ENCODE measurements around the gene ZNF334.

DNA sequence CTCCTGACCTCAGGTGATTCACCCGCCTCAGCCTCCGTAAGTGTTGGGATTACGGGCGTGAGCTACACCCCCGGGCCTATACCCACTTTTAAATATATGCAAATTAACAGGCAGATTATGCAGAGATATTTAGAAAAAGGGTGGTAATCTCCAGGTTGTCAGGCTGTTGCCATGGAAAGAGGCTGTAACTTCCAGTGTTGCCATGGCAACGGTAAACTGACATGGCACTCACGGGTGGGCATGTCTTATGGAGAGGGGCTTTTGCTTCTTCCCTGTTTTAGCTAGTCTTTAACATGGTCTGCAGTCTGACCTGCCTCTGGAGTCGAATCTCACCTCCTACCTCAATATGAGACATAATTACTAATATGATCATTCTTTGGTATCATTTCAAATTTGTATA is 44.9 kb downstream of the ZNF334 start:
- TF ChIP-seq, protein P1, sequence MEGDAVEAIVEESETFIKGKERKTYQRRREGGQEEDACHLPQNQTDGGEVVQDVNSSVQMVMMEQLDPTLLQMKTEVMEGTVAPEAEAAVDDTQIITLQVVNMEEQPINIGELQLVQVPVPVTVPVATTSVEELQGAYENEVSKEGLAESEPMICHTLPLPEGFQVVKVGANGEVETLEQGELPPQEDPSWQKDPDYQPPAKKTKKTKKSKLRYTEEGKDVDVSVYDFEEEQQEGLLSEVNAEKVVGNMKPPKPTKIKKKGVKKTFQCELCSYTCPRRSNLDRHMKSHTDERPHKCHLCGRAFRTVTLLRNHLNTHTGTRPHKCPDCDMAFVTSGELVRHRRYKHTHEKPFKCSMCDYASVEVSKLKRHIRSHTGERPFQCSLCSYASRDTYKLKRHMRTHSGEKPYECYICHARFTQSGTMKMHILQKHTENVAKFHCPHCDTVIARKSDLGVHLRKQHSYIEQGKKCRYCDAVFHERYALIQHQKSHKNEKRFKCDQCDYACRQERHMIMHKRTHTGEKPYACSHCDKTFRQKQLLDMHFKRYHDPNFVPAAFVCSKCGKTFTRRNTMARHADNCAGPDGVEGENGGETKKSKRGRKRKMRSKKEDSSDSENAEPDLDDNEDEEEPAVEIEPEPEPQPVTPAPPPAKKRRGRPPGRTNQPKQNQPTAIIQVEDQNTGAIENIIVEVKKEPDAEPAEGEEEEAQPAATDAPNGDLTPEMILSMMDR (IDR thresholded peaks at IDR 0.05) = no peak
- no peak for TF ChIP-seq POLR2A (IDR thresholded peaks at IDR 0.05)

All from Peyer's patch (tissue), 4 donors.